PC-3 (cell line): ENCODE data around the gene PLAC8L1.

Experiments
- CTCF ChIP-seq: fragments of 300-600 bp; sonication (generic); conservative IDR thresholded peaks from 2 replicates; pipeline ENCODE4 v1.5.1; 2017; ENCODE audit warnings: antibody characterized with exemption, low read depth, mild to moderate bottlenecking, low read length
- EZH2 ChIP-seq: fragments of 300-600 bp; sonication (generic); IDR thresholded peaks from one replicate; pipeline ENCODE4 v1.6.1; 2017; ENCODE audit warnings: antibody characterized with exemption, mild to moderate bottlenecking, low read length; ENCODE audit not compliant: unreplicated experiment

GRCh38 chr5:146076028-146076427 is 29.3 kb downstream of the PLAC8L1 start:
- no peak for TF ChIP-seq EZH2
- no peak for TF ChIP-seq CTCF
